T-helper 9 cell (primary cell): ENCODE measurements around the gene S100A3.

Experiments
- DNase-seq: peaks from one replicate; pipeline ENCODE4 v3.0.0-alpha.2; 2020

Gene S100A3

GRCh38 chr1:153547560-153548551, 1.2 kb downstream of the S100A3 start:
- DNase-seq = no peak

GRCh38 chr1:153546796-153547559, 2.1 kb downstream of the S100A3 start:
- no peak for DNase-seq

- DNase-seq = no peak
These were observed 2.7 kb downstream of the S100A3 start for GRCh38 chr1:153546371-153546770.

- peak; percentile 65 for DNase-seq
These were observed 3.7 kb downstream of the S100A3 start, which contains the start of gene S100A4 for GRCh38 chr1:153545067-153546055. TSS of gene S100A4 (minus strand) at chr1:153545806. CDS start at chr1:153544794, 1,012 bp downstream.

- no peak for DNase-seq
These were observed 4.5 kb downstream of the S100A3 start for GRCh38 chr1:153544453-153545066.

GRCh38 chr1:153543736-153544135, 5.3 kb downstream of the S100A3 start:
- DNase-seq = no peak

GRCh38 chr1:153542956-153543711, 5.9 kb downstream of the S100A3 start:
- no peak for DNase-seq

GRCh38 chr1:153541641-153542590, 7.1 kb downstream of the S100A3 start:
- no peak for DNase-seq

GRCh38 chr1:153540394-153541361, 8.4 kb downstream of the S100A3 start, which contains the start of gene S100A5:
TSS of gene S100A5 (minus strand) at chr1:153540934. CDS start at chr1:153540191, 743 bp downstream.
- peak; percentile 39 for DNase-seq

GRCh38 chr1:153539395-153540093, 9.5 kb downstream of the S100A3 start:
- no peak for DNase-seq

GRCh38 chr1:153538315-153538821, 10.7 kb downstream of the S100A3 start:
- no peak for DNase-seq

GRCh38 chr1:153537376-153537730, 11.7 kb downstream of the S100A3 start:
- no peak for DNase-seq

GRCh38 chr1:153536671-153537375, 12.2 kb downstream of the S100A3 start:
- DNase-seq = no peak

- peak; percentile 74 for DNase-seq
These were observed 12.9 kb downstream of the S100A3 start for GRCh38 chr1:153536012-153536670.

- DNase-seq = peak; percentile 23
These were observed 13.6 kb downstream of the S100A3 start, which contains the start of gene S100A6 for GRCh38 chr1:153535242-153536011. TSS of gene S100A6 (minus strand) at chr1:153535991. CDS start at chr1:153535339, 652 bp downstream.

GRCh38 chr1:153534925-153535241, 14.2 kb downstream of the S100A3 start:
- no peak for DNase-seq
